Right hindlimb (tissue), 1 donor: ENCODE measurements around the gene SPATA33.
A peak's percentile ranks its signal among the peaks of the same experiment; 100 is the strongest.

Experiments used
- DNase-seq: peaks from one replicate; pipeline ENCODE4 v3.0.0-alpha.2; 2018

Gene SPATA33

GRCh38 chr16:89711601-89712273 lies 54.1 kb downstream of the SPATA33 start:
- peak; percentile 61 for DNase-seq

DNA sequence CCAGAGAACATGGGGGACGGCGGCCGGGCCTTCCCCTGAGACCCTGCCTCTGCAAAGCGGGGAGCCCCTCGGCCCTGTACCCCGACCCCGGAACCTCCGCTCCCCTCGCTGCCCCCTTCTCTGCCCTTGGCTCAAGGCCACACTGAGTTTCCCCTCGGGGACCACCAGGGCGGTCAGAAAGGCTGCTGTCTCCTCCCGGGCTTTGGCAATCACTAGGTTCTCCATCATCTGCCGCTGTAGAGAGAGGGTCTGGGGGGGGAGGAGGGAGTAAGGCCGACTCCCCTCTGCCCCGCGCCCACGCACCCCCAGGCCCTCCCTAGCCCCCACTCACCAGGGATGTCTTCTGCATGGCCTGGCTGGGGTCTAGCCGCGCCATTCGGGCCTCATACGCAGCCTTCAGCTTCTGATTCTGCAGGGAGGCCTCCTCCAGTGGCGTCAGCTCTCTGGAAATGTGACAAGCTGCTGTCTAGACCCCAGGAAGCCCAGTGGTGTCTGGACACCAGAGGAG lies 54.7 kb downstream of the SPATA33 start:
- DNase-seq: no peak

DNA sequence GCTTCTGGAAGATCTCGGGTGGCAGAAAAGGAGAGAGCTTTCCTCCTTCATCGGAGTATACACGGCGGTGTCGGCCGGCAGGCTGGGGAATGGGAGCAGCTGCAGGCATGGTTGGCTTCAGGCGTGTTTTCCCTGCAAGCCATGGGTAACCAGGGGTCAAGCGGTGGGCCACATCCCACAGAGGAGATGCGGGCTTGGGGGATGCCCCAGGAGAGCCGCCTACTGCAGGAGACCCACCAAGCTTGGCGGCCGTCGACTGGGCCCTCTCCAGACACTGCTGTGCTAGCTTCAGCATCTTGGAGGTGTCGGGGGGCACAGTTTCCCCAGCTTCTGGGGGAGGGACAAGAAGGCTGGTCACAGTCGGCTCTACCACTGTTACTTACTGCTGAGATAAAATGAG lies 58.9 kb downstream of the SPATA33 start:
- no peak for DNase-seq

- DNase-seq: no peak
Observed at GRCh38 chr16:89716916-89717687, 59.5 kb downstream of the SPATA33 start.

DNA sequence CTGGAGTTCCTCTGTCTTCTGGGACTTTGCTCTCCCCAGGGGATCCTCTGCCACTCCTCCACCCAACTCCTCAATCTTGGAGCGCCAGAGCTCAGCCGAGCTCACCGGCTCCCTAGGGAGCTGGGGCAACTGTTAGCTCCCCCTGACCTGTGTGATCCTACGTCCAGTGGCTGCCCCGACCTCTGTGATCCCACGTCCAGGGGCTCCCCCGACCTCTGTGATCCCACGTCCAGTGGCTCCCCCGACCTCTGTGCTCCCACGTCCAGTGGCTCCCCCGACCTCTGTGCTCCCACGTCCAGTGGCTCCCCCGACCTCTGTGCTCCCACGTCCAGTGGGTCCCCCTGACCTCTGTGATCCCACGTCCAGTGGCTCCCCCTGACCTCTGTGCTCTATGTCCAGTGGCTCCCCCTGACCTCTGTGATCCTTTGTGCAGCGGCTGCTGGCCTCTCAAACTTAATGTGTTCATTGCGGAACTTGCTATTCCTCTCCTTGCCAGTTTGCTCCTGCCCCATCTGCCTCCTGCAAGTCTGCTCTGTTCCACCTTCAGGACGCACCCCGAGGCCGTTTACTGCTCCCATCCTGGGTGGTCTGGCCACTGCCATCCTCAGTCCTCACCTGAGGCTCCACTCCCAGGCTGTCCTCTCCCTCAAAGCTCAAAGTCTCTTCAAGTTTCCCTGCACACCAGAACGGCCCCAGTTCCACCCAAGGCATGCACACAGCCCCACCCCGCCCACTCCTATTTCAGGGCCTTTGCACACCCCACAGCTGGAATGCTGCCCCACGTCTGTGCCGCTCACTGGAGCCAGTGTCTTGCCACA lies 60.3 kb downstream of the SPATA33 start:
- DNase-seq: no peak
